ENCODE measurements around the gene ABTB1.

- no peak for TF ChIP-seq CTCF (IDR thresholded peaks at IDR 0.05)
- no peak for TF ChIP-seq ZFX (IDR thresholded peaks at IDR 0.05; ENCODE audit: borderline replicate concordance)
Measured at GRCh38 chr3:127669541-127670228, 3.1 kb upstream of the ABTB1 start.
